GM06990 (cell line): ENCODE data around the gene HSD17B8.

Source experiments
- DNase-seq: peaks from one replicate; pipeline ENCODE4 v3.0.0-alpha.2; 2011; ENCODE audit not compliant: insufficient read length; ENCODE audit errors: extremely low read depth
- H3K27me3 ChIP-seq: replicated peaks from 2 replicates; pipeline ENCODE4 v1.6.0; 2011; ENCODE audit warnings: low read length; ENCODE audit not compliant: control insufficient read depth, insufficient read depth
- H3K36me3 ChIP-seq: 2 replicates; pipeline ENCODE4 v1.5.1; 2011; ENCODE audit warnings: low read length; ENCODE audit not compliant: control insufficient read depth, insufficient read depth
- H3K4me3 ChIP-seq: replicated peaks from 2 replicates; pipeline ENCODE4 v1.5.1; 2011; ENCODE audit warnings: low read depth, mild to moderate bottlenecking, control low read depth, low read length
- CTCF ChIP-seq: IDR thresholded peaks from 2 replicates; pipeline ENCODE4 v1.5.1; 2011; ENCODE audit warnings: low read length, control low read depth, mild to moderate bottlenecking, inconsistent platforms; ENCODE audit not compliant: insufficient read depth, poor library complexity, severe bottlenecking

The HSD17B8 gene

GRCh38 chr6:33241968-33242367 is 37.5 kb downstream of the HSD17B8 start:
- no peak for DNase-seq
- H3K4me3 ChIP-seq = no peak overlapping the region
- no peak for TF ChIP-seq CTCF
- H3K27me3 ChIP-seq = no peaks in the 10 kb centered on the region
- H3K36me3 ChIP-seq = no peaks in the 10 kb centered on the region

GRCh38 chr6:33243476-33243875 is 39.0 kb downstream of the HSD17B8 start:
- TF ChIP-seq CTCF = no peak
- H3K36me3 ChIP-seq = no peaks in the 10 kb centered on the region
- H3K4me3 ChIP-seq = no peak overlapping the region
- DNase-seq = no peak
- H3K27me3 ChIP-seq = no peaks in the 10 kb centered on the region

- no peaks in the 10 kb centered on the region for H3K27me3 ChIP-seq
- H3K4me3 ChIP-seq = peak overlapping the region; percentile 92
- TF ChIP-seq CTCF = peak; percentile 92
- peak; percentile 82 for DNase-seq
- H3K36me3 ChIP-seq = peaks cover 2% of the 10 kb centered on the region
These were observed 43.7 kb downstream of the HSD17B8 start for GRCh38 chr6:33247977-33248642.

- Histone ChIP-seq H3K4me3 (peak overlapping the region; percentile 92), H3K27me3 (no peaks in the 10 kb centered on the region), H3K36me3 (peaks cover 2% of the 10 kb centered on the region)
- no peak for TF ChIP-seq CTCF
- no peak for DNase-seq
These were observed 44.1 kb downstream of the HSD17B8 start for GRCh38 chr6:33248643-33248931.

- no peak for TF ChIP-seq CTCF
- Histone ChIP-seq H3K36me3 (peaks cover 2% of the 10 kb centered on the region), H3K4me3 (peak overlapping the region; percentile 92), H3K27me3 (no peaks in the 10 kb centered on the region)
- DNase-seq = peak; percentile 95
These were observed 44.7 kb downstream of the HSD17B8 start for GRCh38 chr6:33248932-33249731.
